HAP-1 (cell line): ENCODE results near the gene VRK1.
A peak's percentile ranks its signal among the peaks of the same experiment; 100 is the strongest.
"Not testable (repeated sequence)": the region's sequence is repeated elsewhere in the genome, so short reads cannot be mapped to it uniquely, and the experiment has no call there.

Source experiments
- DNase-seq, 2 experiments: peaks; one replicate each; pipeline ENCODE4 v3.0.0-alpha.2; 2016 to 2020; ENCODE audit warnings: low spot score in 2 of 2
- H3K27me3 ChIP-seq: fragments of 250-450 bp; sonication (Bioruptor Pico); 2 replicates; pipeline ENCODE4 v1.5.1; 2020; ENCODE audit warnings: low read depth, mild to moderate bottlenecking, moderate library complexity
- H3K36me3 ChIP-seq: fragments of 250-450 bp; sonication (Bioruptor Pico); replicated peaks from 2 replicates; pipeline ENCODE4 v1.5.1; 2020; ENCODE audit warnings: mild to moderate bottlenecking
- H3K4me1 ChIP-seq: fragments of 250-450 bp; sonication (Bioruptor Pico); 2 replicates; pipeline ENCODE4 v1.5.1; 2020; ENCODE audit warnings: mild to moderate bottlenecking
- H3K4me3 ChIP-seq: fragments of 250-450 bp; sonication (Bioruptor Pico); 2 replicates; pipeline ENCODE4 v1.5.1; 2020; ENCODE audit warnings: mild to moderate bottlenecking, moderate library complexity
- H3K9me3 ChIP-seq: fragments of 250-450 bp; sonication (Bioruptor Pico); 2 replicates; pipeline ENCODE4 v1.5.1; 2020; ENCODE audit warnings: mild to moderate bottlenecking, moderate library complexity
- in situ Hi-C: fragments of 300-500 bp; cut with MboI; formaldehyde crosslinking; loops from 3 replicates; pipeline ENCODE4 v1.14.3; 2020; ENCODE audit warnings: low sequenced_read_pairs, inconsistent platforms, mixed read lengths

The VRK1 gene, protein sequence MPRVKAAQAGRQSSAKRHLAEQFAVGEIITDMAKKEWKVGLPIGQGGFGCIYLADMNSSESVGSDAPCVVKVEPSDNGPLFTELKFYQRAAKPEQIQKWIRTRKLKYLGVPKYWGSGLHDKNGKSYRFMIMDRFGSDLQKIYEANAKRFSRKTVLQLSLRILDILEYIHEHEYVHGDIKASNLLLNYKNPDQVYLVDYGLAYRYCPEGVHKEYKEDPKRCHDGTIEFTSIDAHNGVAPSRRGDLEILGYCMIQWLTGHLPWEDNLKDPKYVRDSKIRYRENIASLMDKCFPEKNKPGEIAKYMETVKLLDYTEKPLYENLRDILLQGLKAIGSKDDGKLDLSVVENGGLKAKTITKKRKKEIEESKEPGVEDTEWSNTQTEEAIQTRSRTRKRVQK

GRCh38 chr14:96796851-96797581 is at the start of gene VRK1:
Gene VRK1, plus strand, starts transcription at chr14:96797382. Its CDS starts 36,090 bp downstream, at chr14:96833472.
- peak; percentile 91 to 96 for DNase-seq
- Histone ChIP-seq H3K4me3 (peak within 1 kb of the TSS; percentile 72), H3K36me3 (no peaks in the 10 kb centered on the region), H3K9me3 (no peaks in the 10 kb centered on the region), H3K27me3 (no peaks in the 10 kb centered on the region), H3K4me1 (peaks cover 19% of the 10 kb centered on the region)
- in situ Hi-C loops: no loop called here

DNA sequence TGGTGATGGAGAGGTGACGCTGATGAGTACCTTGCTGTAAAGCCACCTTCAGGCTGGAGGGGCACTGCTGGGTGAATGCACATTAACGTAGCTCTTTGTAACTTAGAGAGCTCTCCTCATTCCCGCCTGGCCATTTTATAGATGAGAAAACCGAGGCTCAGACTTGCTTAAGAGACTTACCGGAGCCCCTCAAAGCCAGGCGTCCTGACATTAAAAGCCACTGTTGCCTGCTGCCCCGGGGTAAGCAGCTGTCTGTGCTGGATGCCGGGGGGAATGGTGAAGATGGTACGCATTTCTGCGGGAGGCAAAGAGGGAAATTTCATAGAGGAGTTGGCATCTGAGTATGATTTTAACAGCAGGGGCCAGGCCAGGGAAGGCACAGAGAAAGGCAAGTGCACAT is 49.6 kb upstream of the VRK1 start:
- DNase-seq: no peak
- Histone ChIP-seq H3K27me3 (peaks cover 3% of the 10 kb centered on the region; the same call in 1 of the 2 replicates), H3K9me3 (no peaks in the 10 kb centered on the region), H3K36me3 (no peaks in the 10 kb centered on the region), H3K4me3 (no peak overlapping the region), H3K4me1 (peaks cover 7% of the 10 kb centered on the region; the same call in 1 of the 2 replicates)
- in situ Hi-C loops: no loop called here

GRCh38 chr14:96748362-96748761 is 48.8 kb upstream of the VRK1 start:
- in situ Hi-C loops: no loop called here
- Histone ChIP-seq H3K9me3 (no peaks in the 10 kb centered on the region), H3K36me3 (no peaks in the 10 kb centered on the region), H3K27me3 (peaks cover 3% of the 10 kb centered on the region; the same call in 1 of the 2 replicates), H3K4me1 (peaks cover 7% of the 10 kb centered on the region; the same call in 1 of the 2 replicates), H3K4me3 (no peak overlapping the region)
- peak; percentile 20 to 66 for DNase-seq

- H3K4me3 ChIP-seq: no peak overlapping the region
- peaks cover 7% of the 10 kb centered on the region; the same call in 1 of the 2 replicates for H3K4me1 ChIP-seq
- peaks cover 3% of the 10 kb centered on the region; the same call in 1 of the 2 replicates for H3K27me3 ChIP-seq
- no peak for DNase-seq
- H3K36me3 ChIP-seq: no peaks in the 10 kb centered on the region
- in situ Hi-C loops: no loop called here
- no peaks in the 10 kb centered on the region for H3K9me3 ChIP-seq
Measured at GRCh38 chr14:96751505-96751904, 45.7 kb upstream of the VRK1 start.

- H3K4me3 ChIP-seq: no peak overlapping the region
- H3K9me3 ChIP-seq: no peaks in the 10 kb centered on the region
- no peak for DNase-seq
- peaks cover 7% of the 10 kb centered on the region; the same call in 1 of the 2 replicates for H3K4me1 ChIP-seq
- in situ Hi-C loops: no loop called here
- H3K36me3 ChIP-seq: no peaks in the 10 kb centered on the region
- H3K27me3 ChIP-seq: peaks cover 3% of the 10 kb centered on the region; the same call in 1 of the 2 replicates
Measured at GRCh38 chr14:96752125-96752524, 45.1 kb upstream of the VRK1 start.

DNA sequence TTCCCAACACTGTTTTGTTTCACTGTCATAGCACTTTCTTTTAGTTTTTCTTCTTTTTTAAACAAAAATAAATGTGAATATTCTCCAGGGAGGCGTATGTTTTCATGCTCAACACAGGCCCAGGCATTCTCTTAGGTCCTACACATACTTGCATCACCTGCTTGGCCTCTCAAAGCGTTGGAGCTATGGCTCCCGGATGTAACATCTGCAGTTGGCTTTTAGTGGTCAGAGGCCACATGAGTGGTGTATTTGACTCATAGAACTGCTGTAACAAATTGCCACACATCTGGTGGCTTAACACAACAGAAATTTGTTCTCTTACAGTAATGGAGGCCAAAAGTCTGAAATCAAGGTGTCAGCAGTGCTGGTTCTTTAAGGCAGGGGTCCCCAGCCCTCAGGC is 44.6 kb upstream of the VRK1 start:
- Histone ChIP-seq H3K4me1 (peaks cover 7% of the 10 kb centered on the region; the same call in 1 of the 2 replicates), H3K36me3 (no peaks in the 10 kb centered on the region), H3K27me3 (peaks cover 3% of the 10 kb centered on the region; the same call in 1 of the 2 replicates), H3K9me3 (no peaks in the 10 kb centered on the region), H3K4me3 (no peak overlapping the region)
- in situ Hi-C loops: no loop called here
- DNase-seq: no peak

- Histone ChIP-seq H3K4me1 (no peaks in the 10 kb centered on the region), H3K4me3 (no peak overlapping the region), H3K9me3 (no peaks in the 10 kb centered on the region), H3K36me3 (no peaks in the 10 kb centered on the region), H3K27me3 (no peaks in the 10 kb centered on the region)
- DNase-seq: no peak
- in situ Hi-C loops: no loop called here
Measured at GRCh38 chr14:96754162-96754844, 42.9 kb upstream of the VRK1 start.

- H3K4me3 ChIP-seq: no peak overlapping the region
- no peaks in the 10 kb centered on the region for H3K4me1 ChIP-seq
- peaks cover 4% of the 10 kb centered on the region; the same call in 1 of the 2 replicates for H3K27me3 ChIP-seq
- no peak for DNase-seq
- in situ Hi-C loops: no loop called here
- no peaks in the 10 kb centered on the region for H3K36me3 ChIP-seq
- H3K9me3 ChIP-seq: no peaks in the 10 kb centered on the region
Measured at GRCh38 chr14:96754845-96755184, 42.4 kb upstream of the VRK1 start.

DNA sequence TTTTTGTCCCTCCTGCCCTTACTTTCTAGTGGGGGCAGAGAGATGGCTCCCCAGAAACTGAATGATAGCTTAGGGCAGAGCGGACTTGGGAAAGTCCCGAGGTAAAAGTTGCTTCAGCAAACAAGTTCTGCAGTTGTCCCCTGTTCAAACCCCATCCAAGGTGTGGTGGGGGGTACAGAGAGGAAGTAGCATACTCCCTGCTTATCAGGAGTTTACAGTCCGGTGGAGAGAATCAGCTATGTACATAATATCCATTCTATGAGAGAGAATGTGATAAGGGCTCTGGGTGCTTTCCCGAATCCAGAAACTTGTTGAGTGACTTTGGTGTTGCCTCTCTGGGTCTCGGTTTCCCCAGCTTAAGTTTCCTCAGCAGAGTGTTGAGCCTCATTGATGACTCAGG is 40.4 kb upstream of the VRK1 start:
- DNase-seq: no peak
- Histone ChIP-seq H3K36me3 (no peaks in the 10 kb centered on the region), H3K4me1 (no peaks in the 10 kb centered on the region), H3K27me3 (peaks cover 8% of the 10 kb centered on the region), H3K9me3 (no peaks in the 10 kb centered on the region), H3K4me3 (no peak overlapping the region)
- in situ Hi-C loops: no loop called here

DNA sequence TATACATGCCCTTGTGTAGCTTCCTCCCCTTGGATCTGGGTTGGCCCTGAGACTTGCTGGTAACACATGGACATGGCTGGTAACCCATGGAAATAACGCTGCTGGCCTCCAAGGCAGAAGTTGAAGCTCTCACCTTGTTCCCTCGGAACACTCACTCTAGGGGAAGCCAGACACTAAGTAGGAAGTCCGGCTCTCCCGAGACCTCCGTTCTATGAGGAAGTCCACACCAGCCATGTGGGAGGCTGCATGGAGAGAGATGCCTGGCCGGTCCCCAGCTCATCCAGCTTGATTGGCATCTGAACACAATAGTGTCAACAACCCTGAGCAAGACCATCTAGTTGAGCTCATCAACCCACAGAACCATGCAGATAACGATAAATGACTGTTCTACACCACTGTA is 39.7 kb upstream of the VRK1 start:
- no peaks in the 10 kb centered on the region for H3K9me3 ChIP-seq
- no peaks in the 10 kb centered on the region for H3K36me3 ChIP-seq
- peaks cover 8% of the 10 kb centered on the region for H3K27me3 ChIP-seq
- H3K4me3 ChIP-seq: no peak overlapping the region
- H3K4me1 ChIP-seq: no peaks in the 10 kb centered on the region
- in situ Hi-C loops: no loop called here
- no peak for DNase-seq

- peaks cover 8% of the 10 kb centered on the region for H3K27me3 ChIP-seq
- in situ Hi-C loops: no loop called here
- H3K4me1 ChIP-seq: no peaks in the 10 kb centered on the region
- H3K9me3 ChIP-seq: no peaks in the 10 kb centered on the region
- no peak for DNase-seq
- no peaks in the 10 kb centered on the region for H3K36me3 ChIP-seq
- no peak overlapping the region for H3K4me3 ChIP-seq
Measured at GRCh38 chr14:96761066-96761465, 36.1 kb upstream of the VRK1 start.

GRCh38 chr14:96762650-96763049 is 34.5 kb upstream of the VRK1 start:
- Histone ChIP-seq H3K4me1 (no peaks in the 10 kb centered on the region), H3K36me3 (no peaks in the 10 kb centered on the region), H3K9me3 (no peaks in the 10 kb centered on the region), H3K27me3 (peaks cover 11% of the 10 kb centered on the region), H3K4me3 (no peak overlapping the region)
- in situ Hi-C loops: no loop called here
- DNase-seq: peak; percentile 53 to 69

DNA sequence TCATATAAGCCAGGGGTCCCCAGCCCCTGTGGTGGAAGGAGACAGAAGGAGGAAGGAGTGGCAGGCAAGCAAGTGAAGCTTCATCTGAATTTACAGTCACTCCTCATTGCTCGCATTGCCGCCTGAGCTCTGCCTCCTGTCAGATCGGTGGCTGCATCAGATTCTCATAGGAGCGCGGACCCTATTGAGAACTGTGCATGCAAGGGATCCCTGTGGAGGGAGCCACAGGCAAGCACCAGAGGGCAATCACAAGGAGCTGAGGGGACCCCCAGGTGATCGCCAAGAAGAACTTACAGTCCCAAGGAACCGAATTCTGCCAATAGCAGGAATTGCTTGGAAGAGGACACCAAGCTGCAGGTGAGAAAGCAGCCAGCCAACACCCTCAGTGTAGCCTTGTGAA is 33.2 kb upstream of the VRK1 start:
- H3K36me3 ChIP-seq: no peaks in the 10 kb centered on the region
- no peak for DNase-seq
- in situ Hi-C loops: no loop called here
- no peaks in the 10 kb centered on the region for H3K4me1 ChIP-seq
- no peaks in the 10 kb centered on the region for H3K9me3 ChIP-seq
- no peak overlapping the region for H3K4me3 ChIP-seq
- peaks cover 12% of the 10 kb centered on the region for H3K27me3 ChIP-seq

DNA sequence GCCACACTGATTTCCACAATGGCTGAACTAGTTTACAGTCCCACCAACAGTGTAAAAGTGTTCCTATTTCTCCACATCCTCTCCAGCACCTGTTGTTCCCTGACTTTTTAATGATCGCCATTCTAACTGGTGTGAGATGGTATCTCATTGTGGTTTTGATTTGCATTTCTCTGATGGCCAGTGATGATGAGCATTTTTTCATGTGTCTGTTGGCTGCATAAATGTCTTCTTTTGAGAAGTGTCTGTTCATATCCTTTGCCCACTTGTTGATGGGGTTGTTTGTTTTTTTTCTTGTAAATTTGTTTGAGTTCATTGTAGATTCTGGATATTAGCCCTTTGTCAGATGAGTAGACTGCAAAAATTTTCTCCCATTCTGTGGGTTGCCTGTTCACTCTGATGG is 32.0 kb upstream of the VRK1 start:
- H3K9me3 ChIP-seq, H3K36me3 ChIP-seq, DNase-seq, H3K4me3 ChIP-seq, H3K4me1 ChIP-seq, in situ Hi-C loops: not testable (repeated sequence)
- H3K27me3 ChIP-seq: peaks cover 12% of the 10 kb centered on the region
